ENCODE data around the gene NPC2.
"Not testable (repeated sequence)": the region's sequence is repeated elsewhere in the genome, so short reads cannot be mapped to it uniquely, and the experiment has no call there.

Gene NPC2

GRCh38 chr14:74492776-74493342 lies at the start of gene NPC2:
TSS of gene NPC2 (minus strand) at chr14:74493305. CDS start at chr14:74493274, 31 bp downstream.
- DNase-seq: peak in 1 of 2 donors; percentile 72

GRCh38 chr14:74542056-74542685 lies 49.1 kb upstream of the NPC2 start:
- DNase-seq: no peak

GRCh38 chr14:74541225-74541624 lies 48.1 kb upstream of the NPC2 start:
- no peak for DNase-seq

- no peak for DNase-seq
Measured at GRCh38 chr14:74539503-74539902, 46.4 kb upstream of the NPC2 start.

GRCh38 chr14:74538411-74539391 lies 45.6 kb upstream of the NPC2 start:
- DNase-seq: no peak

- DNase-seq: not testable (repeated sequence)
Measured at GRCh38 chr14:74536336-74536735, 43.2 kb upstream of the NPC2 start.

GRCh38 chr14:74535756-74536325 lies 42.7 kb upstream of the NPC2 start:
- DNase-seq: no peak

GRCh38 chr14:74533576-74533975 lies 40.5 kb upstream of the NPC2 start:
- DNase-seq: peak; percentile 60 to 61

GRCh38 chr14:74532246-74532645 lies 39.1 kb upstream of the NPC2 start:
- DNase-seq: no peak

- DNase-seq: peak; percentile 22 to 40
Measured at GRCh38 chr14:74531467-74531866, 38.4 kb upstream of the NPC2 start.

- DNase-seq: peak in 1 of 2 donors; percentile 5
Measured at GRCh38 chr14:74531006-74531405, 37.9 kb upstream of the NPC2 start.

GRCh38 chr14:74528886-74529285 lies 35.8 kb upstream of the NPC2 start:
- no peak for DNase-seq

- no peak for DNase-seq
Measured at GRCh38 chr14:74528406-74528805, 35.3 kb upstream of the NPC2 start.

GRCh38 chr14:74527736-74528280 lies 34.7 kb upstream of the NPC2 start:
- no peak for DNase-seq

GRCh38 chr14:74526854-74527585 lies 33.9 kb upstream of the NPC2 start:
- DNase-seq: no peak

GRCh38 chr14:74525361-74525851 lies 32.3 kb upstream of the NPC2 start:
- DNase-seq: no peak

GRCh38 chr14:74524812-74525135 lies 31.7 kb upstream of the NPC2 start:
- DNase-seq: no peak

- no peak for DNase-seq
Measured at GRCh38 chr14:74524076-74524811, 31.1 kb upstream of the NPC2 start.

GRCh38 chr14:74522740-74523139 lies 29.6 kb upstream of the NPC2 start:
- DNase-seq: no peak

GRCh38 chr14:74521756-74522155 lies 28.7 kb upstream of the NPC2 start:
- no peak for DNase-seq

GRCh38 chr14:74519316-74520074 lies 26.4 kb upstream of the NPC2 start:
- DNase-seq: no peak

Measured in inflammatory macrophage treated with lipopolysaccharide for 1 hour (primary cell).